Lung (tissue), 12 donors: ENCODE results near the gene TMEM135. TPM values are rescaled to one million over a fixed set of nuclear protein-coding genes. Genes with fewer than 3 reads are reported as not detected.

Experiments used
- ATAC-seq: fragments of 200-7000 bp; cut with Tn5 transposase; one replicate; pipeline ENCODE4 v1.9.1; 2020; ENCODE audit warnings: moderate number of reproducible peaks; ENCODE audit not compliant: insufficient read depth, low FRiP score
- DNase-seq, 3 donors: peaks; one replicate each; pipeline ENCODE4 v3.0.0-alpha.2; 2013 to 2017
- H3K27ac ChIP-seq, 2 donors: one replicate each; pipeline ENCODE4 v1.5.1; 2013; ENCODE audit warnings: mild to moderate bottlenecking in 2 of 2, moderate library complexity in 2 of 2, control low read depth in 1 of 2, inconsistent platforms in 1 of 2, low read depth in 1 of 2, low read length in 1 of 2
- H3K27me3 ChIP-seq, 3 donors: one replicate each; pipeline ENCODE4 v1.5.1; 2013; ENCODE audit warnings: low read length in 2 of 3; ENCODE audit not compliant: control insufficient read depth in 3 of 3, insufficient read depth in 3 of 3
- H3K36me3 ChIP-seq, 4 donors: one replicate each; pipeline ENCODE4 v1.5.1; 2013; ENCODE audit warnings: low read length in 4 of 4, mild to moderate bottlenecking in 1 of 4, moderate library complexity in 1 of 4; ENCODE audit not compliant: control insufficient read depth in 4 of 4, insufficient read depth in 4 of 4
- H3K4me1 ChIP-seq, 5 donors: one replicate each; pipeline ENCODE4 v1.5.1; 2013; ENCODE audit warnings: low read length in 5 of 5, mild to moderate bottlenecking in 2 of 5, moderate library complexity in 1 of 5; ENCODE audit not compliant: control insufficient read depth in 5 of 5, insufficient read depth in 5 of 5
- H3K4me3 ChIP-seq: one replicate; pipeline ENCODE4 v1.5.1; 2013; ENCODE audit warnings: mild to moderate bottlenecking, control low read depth, moderate library complexity
- H3K9ac ChIP-seq, 2 donors: one replicate each; pipeline ENCODE4 v1.5.1; 2013; ENCODE audit warnings: low read length in 2 of 2, control low read depth in 1 of 2; ENCODE audit not compliant: insufficient read depth in 1 of 2
- H3K9me3 ChIP-seq, 4 donors: one replicate each; pipeline ENCODE4 v1.5.1; 2013; ENCODE audit warnings: low read length in 3 of 4, mild to moderate bottlenecking in 1 of 4, moderate library complexity in 1 of 4; ENCODE audit not compliant: control insufficient read depth in 4 of 4, insufficient read depth in 3 of 4
- WGBS, 2 donors: extraction: QIAGEN DNeasy Blood & Tissue Kit; methylation state at CpG; one replicate each; pipeline ENCODE4 v1.1.7; 2013; 5-methylcytosine and 5-hydroxymethylcytosine counted together
- polyA plus RNA-seq, 2 donors: library from polyadenylated mRNA; stranded (reverse); fragments of 200-250 nt; gene quantifications; one replicate each; pipeline ENCODE4 v1.2.1, GENCODE V29; 2013
- total RNA-seq, 2 donors: library from RNA; depleted of rRNA in 1 of 2; stranded (reverse); fragments of >200 nt in 1 of 2; gene quantifications; one replicate each; pipeline ENCODE4 v1.2.1, GENCODE V29; 2014 to 2021
- TF ChIP-seq, protein P1 (sequence below): IDR thresholded peaks from 2 replicates; pipeline ENCODE4 v1.5.1; 2012; ENCODE audit warnings: mild to moderate bottlenecking; ENCODE audit errors: control extremely low read depth, extremely low read depth
- donor health status: control.
- donor health status: control.
- donor health status: Bipolar disorder and iron deficiency.
- donor health status: healthy.
- donor health status: DM: yes; HTN: yes; CAD: no.

The TMEM135 gene
- total and polyA plus RNA-seq, 4 donors, result 5.9 to 42.0 (median 11.5) TPM

DNA sequence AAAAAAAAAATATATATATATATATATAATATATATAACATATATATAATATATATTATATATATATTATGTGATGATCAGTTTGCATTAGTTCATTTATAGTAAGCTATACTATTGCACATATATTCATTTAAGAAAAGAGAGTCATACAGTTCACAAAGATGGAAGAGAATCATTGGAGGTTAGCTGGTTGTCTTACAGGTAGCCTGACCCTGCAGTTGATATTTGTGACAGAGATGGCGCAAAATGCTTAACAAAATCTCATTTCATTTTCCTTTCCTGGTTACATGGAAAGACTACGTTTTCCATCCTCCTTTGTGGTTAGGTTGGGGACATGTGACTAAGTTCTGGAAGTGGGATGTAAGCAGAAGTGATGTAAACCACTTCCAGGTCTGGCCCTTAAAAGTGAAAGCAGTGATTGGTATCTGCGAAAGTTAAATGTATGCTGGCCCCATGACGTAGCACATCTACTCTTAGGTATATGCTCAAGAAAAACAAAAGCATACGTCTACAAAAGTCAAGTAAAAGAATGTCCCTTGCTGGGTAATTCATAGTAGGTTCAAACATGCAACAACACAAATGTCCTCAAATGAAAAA, 7.2 kb upstream of the TMEM135 start:
- DNase-seq (no peak), ATAC-seq (no peak)
- Histone ChIP-seq H3K4me1 (no peaks in the 10 kb centered on the region), H3K4me3 (no peak overlapping the region), H3K9me3 (no peaks in the 10 kb centered on the region), H3K27me3 (no peaks in the 10 kb centered on the region), H3K36me3 (no peaks in the 10 kb centered on the region), H3K9ac (no peak overlapping the region), H3K27ac (no peak overlapping the region)
- TF ChIP-seq, protein P1, sequence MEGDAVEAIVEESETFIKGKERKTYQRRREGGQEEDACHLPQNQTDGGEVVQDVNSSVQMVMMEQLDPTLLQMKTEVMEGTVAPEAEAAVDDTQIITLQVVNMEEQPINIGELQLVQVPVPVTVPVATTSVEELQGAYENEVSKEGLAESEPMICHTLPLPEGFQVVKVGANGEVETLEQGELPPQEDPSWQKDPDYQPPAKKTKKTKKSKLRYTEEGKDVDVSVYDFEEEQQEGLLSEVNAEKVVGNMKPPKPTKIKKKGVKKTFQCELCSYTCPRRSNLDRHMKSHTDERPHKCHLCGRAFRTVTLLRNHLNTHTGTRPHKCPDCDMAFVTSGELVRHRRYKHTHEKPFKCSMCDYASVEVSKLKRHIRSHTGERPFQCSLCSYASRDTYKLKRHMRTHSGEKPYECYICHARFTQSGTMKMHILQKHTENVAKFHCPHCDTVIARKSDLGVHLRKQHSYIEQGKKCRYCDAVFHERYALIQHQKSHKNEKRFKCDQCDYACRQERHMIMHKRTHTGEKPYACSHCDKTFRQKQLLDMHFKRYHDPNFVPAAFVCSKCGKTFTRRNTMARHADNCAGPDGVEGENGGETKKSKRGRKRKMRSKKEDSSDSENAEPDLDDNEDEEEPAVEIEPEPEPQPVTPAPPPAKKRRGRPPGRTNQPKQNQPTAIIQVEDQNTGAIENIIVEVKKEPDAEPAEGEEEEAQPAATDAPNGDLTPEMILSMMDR, result no peak
- 22 to 62% methylated on average over 5 of the region's 5 CpGs for WGBS, 2 donors

DNA sequence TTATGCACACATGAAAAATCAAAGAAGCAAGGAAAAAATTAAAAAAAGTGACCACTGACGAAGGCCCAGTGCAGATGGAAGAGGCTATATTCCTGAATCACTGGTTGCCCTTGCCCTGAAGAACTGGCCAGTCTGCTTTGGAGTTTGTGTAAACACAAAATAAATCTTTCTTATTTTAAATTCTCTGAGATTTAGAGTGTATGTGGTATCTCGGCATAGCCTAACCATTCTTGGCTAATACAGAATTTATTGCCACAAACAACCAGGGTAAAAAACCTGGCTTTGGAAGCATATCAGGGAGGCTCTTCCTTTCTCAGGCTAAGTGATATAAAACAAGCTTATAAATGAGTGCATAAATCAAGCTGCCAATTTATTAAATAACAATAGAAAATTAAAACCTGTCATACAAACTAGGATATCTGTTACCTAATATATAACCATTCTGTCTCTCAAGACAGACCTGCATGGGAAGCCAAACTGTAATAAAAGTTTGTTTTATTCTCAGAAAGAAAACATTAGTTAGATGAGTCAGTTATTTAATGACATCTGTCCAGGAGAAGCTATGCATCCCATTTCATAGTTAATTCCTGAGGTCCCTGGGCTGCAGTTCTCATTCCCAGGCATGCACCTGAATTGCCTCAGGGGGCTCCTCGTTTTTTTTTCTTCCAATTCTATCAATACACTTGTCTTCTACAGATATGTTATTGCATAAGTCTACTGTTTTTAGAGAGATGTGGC, 6.1 kb upstream of the TMEM135 start:
- no peak overlapping the region for H3K27ac ChIP-seq
- H3K4me1 ChIP-seq, result peaks cover 0 to 3% (median 0%) of the 10 kb centered on the region in 5 donors
- no peaks in the 10 kb centered on the region for H3K27me3 ChIP-seq
- ATAC-seq (no peak), DNase-seq (no peak)
- TF ChIP-seq, protein P1, result no peak
- 78 to 80% methylated on average over 3 of the region's 3 CpGs for WGBS, 2 donors
- H3K36me3 ChIP-seq, result no peaks in the 10 kb centered on the region
- H3K9ac ChIP-seq, result no peak overlapping the region
- H3K4me3 ChIP-seq, result no peak overlapping the region
- H3K9me3 ChIP-seq, result no peaks in the 10 kb centered on the region

DNA sequence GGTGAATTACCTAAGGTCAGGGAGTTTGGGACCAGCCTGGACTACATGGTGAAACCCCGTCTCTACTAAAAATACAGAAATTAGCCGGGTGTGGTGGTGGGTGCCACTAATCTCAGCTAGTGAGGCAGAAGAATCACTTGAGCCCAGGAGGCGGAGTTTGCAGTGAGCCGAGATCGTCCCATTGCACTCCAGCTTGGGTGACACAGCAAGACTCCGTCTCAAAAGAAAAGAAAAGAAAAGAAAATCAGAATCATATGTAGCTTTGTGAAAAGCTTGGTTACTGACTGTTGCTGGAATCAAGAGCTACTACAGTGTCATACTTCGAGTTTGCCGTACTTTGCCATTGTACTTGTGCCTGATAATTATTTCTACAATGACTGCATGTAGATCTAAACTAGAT, 4.2 kb upstream of the TMEM135 start:
- Histone ChIP-seq H3K4me3 (no peak overlapping the region), H3K9ac (no peak overlapping the region), H3K27me3 (no peaks in the 10 kb centered on the region), H3K27ac (no peak overlapping the region), H3K4me1 (peaks cover 0 to 8% (median 3%) of the 10 kb centered on the region in 5 donors), H3K9me3 (no peaks in the 10 kb centered on the region), H3K36me3 (no peaks in the 10 kb centered on the region)
- TF ChIP-seq, protein P1, result no peak
- 82 to 88% methylated on average over 8 of the region's 8 CpGs for WGBS, 2 donors
- DNase-seq, result no peak
- no peak for ATAC-seq
